ENCODE results near the gene CNKSR2. TPM values are rescaled to one million over a fixed set of nuclear protein-coding genes. Genes with fewer than 3 reads are reported as not detected.

The CNKSR2 gene
- total and polyA plus RNA-seq, 8 donors = 0.58 to 33.8 (median 4.2) TPM

GRCh38 chrX:21632027-21632426 lies 257.8 kb downstream of the CNKSR2 start:
- no peak overlapping the region for H3K27ac ChIP-seq
- H3K36me3 ChIP-seq = no peaks in the 10 kb centered on the region
- TF ChIP-seq, protein P1, sequence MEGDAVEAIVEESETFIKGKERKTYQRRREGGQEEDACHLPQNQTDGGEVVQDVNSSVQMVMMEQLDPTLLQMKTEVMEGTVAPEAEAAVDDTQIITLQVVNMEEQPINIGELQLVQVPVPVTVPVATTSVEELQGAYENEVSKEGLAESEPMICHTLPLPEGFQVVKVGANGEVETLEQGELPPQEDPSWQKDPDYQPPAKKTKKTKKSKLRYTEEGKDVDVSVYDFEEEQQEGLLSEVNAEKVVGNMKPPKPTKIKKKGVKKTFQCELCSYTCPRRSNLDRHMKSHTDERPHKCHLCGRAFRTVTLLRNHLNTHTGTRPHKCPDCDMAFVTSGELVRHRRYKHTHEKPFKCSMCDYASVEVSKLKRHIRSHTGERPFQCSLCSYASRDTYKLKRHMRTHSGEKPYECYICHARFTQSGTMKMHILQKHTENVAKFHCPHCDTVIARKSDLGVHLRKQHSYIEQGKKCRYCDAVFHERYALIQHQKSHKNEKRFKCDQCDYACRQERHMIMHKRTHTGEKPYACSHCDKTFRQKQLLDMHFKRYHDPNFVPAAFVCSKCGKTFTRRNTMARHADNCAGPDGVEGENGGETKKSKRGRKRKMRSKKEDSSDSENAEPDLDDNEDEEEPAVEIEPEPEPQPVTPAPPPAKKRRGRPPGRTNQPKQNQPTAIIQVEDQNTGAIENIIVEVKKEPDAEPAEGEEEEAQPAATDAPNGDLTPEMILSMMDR (IDR thresholded peaks at IDR 0.05) = no peak
- TF ChIP-seq EP300 (IDR thresholded peaks at IDR 0.05) (no peak), POLR2A (IDR thresholded peaks at IDR 0.05) (no peak), POLR2AphosphoS5 (IDR thresholded peaks at IDR 0.05) (no peak)
- 41 to 81% (median 55%) methylated on average over 2 of the region's 2 CpGs for WGBS, 5 donors
- intact Hi-C loops (cut with DNase I; ENCODE audit: low total_unique reads) = no loop called here
- DNase-seq = peak in 1 of 2 donors; percentile 26
- H3K9me3 ChIP-seq = peaks cover 0 to 22% (median 8%) of the 10 kb centered on the region in 4 donors
- no peak overlapping the region for H3K4me3 ChIP-seq
- H3K27me3 ChIP-seq = no peaks in the 10 kb centered on the region
- H3K4me1 ChIP-seq = no peaks in the 10 kb centered on the region

DNA sequence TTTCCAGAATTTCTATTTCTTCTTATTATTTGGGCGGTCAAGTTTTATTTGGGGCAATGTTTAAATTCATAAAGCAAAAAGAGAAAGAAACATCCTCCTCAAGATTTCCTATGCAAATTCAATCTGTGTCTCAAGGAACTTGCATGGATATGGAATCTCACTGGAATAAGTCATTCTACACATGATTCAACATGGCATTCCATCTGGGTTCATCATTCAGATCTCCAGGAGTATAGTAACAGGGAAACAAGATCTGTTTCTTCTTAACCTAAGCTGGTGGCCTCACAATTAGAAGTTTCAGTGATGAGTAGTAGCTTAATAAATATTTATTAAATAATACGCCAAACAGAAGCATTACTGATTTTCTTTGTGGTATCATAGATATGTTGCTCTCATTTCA lies 264.1 kb downstream of the CNKSR2 start:
- H3K27me3 ChIP-seq = no peaks in the 10 kb centered on the region
- H3K4me3 ChIP-seq = no peak overlapping the region
- no peaks in the 10 kb centered on the region for H3K9me3 ChIP-seq
- no peaks in the 10 kb centered on the region for H3K36me3 ChIP-seq
- no peaks in the 10 kb centered on the region for H3K4me1 ChIP-seq
- 86 to 100% (median 95%) methylated on average over 2 of the region's 2 CpGs for WGBS, 5 donors
- H3K27ac ChIP-seq = no peak overlapping the region
- no peak for TF ChIP-seq POLR2A (IDR thresholded peaks at IDR 0.05)
- TF ChIP-seq, protein P1 (IDR thresholded peaks at IDR 0.05) = no peak
- no peak for TF ChIP-seq EP300 (IDR thresholded peaks at IDR 0.05)
- no peak for TF ChIP-seq POLR2AphosphoS5 (IDR thresholded peaks at IDR 0.05)
- intact Hi-C loops (cut with DNase I; ENCODE audit: low total_unique reads) = no loop called here
- no peak for DNase-seq

- H3K4me1 ChIP-seq = no peaks in the 10 kb centered on the region
- H3K4me3 ChIP-seq = no peak overlapping the region
- TF ChIP-seq, protein P1 (IDR thresholded peaks at IDR 0.05) = no peak
- TF ChIP-seq POLR2AphosphoS5 (IDR thresholded peaks at IDR 0.05) (no peak), EP300 (IDR thresholded peaks at IDR 0.05) (no peak), POLR2A (IDR thresholded peaks at IDR 0.05) (no peak)
- H3K9me3 ChIP-seq = no peaks in the 10 kb centered on the region
- H3K36me3 ChIP-seq = no peaks in the 10 kb centered on the region
- 70 to 91% (median 78%) methylated on average over 3 of the region's 3 CpGs for WGBS, 5 donors
- intact Hi-C loops (cut with DNase I; ENCODE audit: low total_unique reads) = no loop called here
- no peak for DNase-seq
- H3K27me3 ChIP-seq = no peaks in the 10 kb centered on the region
- H3K27ac ChIP-seq = no peak overlapping the region
These were observed 265.6 kb downstream of the CNKSR2 start for GRCh38 chrX:21639775-21640174.

DNA sequence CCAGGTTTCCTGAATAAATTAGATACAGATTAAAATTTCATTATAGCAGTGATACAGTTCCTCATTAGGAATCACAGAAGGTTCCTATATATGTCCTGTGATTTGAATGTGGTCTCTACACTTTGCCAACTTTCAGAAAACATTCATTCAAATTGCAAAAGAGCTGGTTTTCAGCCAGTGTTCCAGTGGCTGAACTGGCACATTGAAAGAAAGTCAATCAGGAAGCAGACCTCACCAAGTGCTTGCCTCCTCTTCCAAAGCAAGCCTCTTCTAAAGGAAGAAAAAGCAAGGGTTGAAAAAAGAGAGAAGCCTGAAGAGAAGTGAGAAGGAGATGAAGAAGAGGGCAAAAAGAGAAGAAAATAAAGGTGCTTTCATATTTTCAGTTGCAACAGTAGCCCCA lies 271.2 kb downstream of the CNKSR2 start:
- no peaks in the 10 kb centered on the region for H3K4me1 ChIP-seq
- H3K36me3 ChIP-seq = no peaks in the 10 kb centered on the region
- H3K9me3 ChIP-seq = no peaks in the 10 kb centered on the region
- DNase-seq = no peak
- no peak for TF ChIP-seq POLR2A (IDR thresholded peaks at IDR 0.05)
- TF ChIP-seq, protein P1 (IDR thresholded peaks at IDR 0.05) = no peak
- TF ChIP-seq EP300 (IDR thresholded peaks at IDR 0.05) = no peak
- no peak for TF ChIP-seq POLR2AphosphoS5 (IDR thresholded peaks at IDR 0.05)
- intact Hi-C loops (cut with DNase I; ENCODE audit: low total_unique reads) = no loop called here
- H3K27ac ChIP-seq = no peak overlapping the region
- no peak overlapping the region for H3K4me3 ChIP-seq
- H3K27me3 ChIP-seq = no peaks in the 10 kb centered on the region
